Globus pallidus (tissue), 1 donor: ENCODE data around the gene BABAM2.
A peak's percentile ranks its signal among the peaks of the same experiment; 100 is the strongest.

ENCODE experiments used
- DNase-seq: peaks from one replicate; pipeline ENCODE4 v3.0.0-alpha.2; 2015; ENCODE audit warnings: low spot score

Gene BABAM2

DNA sequence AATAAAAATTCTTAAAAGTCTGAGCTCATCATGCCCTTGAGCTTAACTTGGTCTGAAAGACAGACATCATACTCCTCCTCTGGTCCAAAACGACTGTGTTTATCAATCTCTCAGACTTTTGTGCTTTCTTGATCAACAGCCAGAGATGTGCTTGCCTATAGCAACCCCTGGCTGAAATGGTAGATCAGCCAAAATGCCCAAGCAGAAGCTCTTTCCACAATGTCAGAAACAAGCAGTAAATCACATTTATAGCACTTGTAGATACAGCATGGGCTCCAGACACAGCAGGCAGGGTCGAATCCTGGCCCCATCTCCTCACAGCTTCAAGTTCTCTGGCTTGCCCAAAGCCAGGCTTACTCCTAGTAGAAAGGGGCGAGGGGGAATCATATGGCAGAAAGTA is 391.7 kb downstream of the BABAM2 start:
- no peak for DNase-seq

DNA sequence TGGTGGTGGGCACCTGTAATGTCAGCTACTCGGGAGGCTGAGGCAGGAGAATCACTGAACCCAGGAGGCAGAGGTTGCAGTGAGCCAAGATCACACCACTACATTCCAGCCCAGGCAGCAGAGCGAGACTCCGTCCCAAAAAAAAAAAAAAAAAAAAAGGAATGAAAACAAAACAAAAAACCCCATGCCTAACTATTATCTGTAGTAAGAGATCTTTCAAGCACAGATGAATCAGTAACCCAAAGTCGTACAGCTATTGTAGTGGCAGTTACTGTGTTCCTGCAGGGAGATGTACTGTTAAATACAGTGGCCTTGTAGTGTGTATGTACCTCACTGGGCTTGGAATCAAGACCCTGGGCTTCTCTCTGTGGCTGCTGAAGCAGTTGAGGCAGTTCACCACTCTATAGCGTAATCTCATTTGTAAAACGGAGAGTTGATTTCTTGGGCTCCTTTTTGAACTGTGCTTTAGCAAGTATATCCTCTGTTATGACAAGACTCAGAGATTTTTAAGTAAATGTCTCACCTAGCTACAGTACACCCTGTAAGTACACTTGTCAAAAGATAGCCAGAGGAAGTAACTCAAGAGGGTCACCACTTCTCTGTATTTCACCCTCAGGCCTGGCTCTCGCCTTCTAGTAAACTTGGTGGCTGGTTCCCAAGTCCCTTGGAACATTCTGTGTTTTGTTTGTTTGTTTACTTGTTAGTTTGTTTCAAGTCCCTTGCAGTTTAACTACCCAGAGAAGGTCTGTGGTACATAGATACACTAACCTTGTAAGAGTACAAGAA is 392.5 kb downstream of the BABAM2 start:
- DNase-seq, result no peak

DNA sequence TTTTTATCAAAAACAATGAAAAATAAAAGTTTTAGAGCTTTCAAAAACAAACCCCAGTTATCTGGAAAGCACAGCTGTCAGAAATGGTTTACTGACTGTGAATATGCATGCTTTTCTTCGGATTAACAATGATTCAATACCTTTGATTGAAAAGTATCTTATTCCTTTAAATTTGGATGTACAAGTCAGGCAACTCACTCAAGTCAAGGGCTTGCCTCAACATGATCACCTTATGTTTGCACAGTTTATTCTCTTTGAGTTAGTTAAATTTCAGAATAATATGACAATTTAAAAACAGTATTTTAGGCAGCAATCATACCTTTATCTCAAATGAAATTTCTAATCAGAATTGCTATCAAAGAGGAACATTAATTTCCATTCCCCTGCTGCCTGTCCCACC is 393.3 kb downstream of the BABAM2 start:
- no peak for DNase-seq

DNA sequence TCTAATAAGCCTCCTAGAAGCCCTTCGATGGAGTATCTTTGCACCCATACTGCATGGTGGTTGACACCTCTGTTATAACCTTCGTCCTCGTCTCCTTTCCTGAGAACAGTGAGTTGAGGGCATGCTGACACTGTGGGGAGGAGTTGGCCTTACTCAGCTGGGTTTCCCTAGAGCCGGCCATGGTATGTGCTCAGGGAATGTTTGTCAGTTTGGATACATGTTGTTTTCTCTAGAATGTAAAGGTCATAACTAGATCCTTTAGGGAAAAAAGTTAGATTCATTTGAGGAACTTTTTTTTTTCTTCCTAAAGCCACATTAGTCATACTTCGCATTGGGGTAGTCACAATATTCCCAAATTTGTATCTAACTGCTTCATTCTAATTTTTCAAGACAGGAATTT is 396.1 kb downstream of the BABAM2 start:
- DNase-seq, result no peak

DNA sequence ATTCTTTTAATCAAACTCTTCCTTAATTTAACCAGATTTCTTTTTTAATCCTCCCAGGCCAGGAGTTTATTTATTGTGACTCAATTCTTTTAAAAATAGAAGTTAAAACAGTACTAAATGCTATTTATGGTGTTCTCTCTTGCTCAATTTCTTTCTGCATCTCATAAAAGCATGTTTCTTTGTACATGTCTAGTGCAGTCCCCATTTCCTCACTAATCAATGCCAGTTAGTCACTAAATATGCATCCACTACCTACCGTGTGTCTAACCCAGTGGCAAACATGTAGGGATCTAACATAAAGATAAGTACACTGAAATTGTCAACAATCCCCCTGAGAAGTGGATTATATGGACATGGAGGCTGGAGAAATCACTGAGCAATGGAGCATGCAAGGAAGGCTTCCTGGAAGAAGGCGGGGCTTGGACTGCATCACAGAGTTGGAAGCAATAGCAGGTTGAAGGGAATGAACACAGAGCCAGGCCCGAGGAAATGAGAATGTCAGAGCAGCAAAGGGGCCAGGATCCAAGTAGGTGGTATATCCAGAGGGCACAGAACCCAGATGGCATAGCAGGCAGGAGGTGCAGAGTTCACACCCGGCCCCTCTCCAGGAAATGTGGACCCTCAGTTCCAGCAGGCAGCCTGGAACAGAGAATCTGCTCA is 396.9 kb downstream of the BABAM2 start:
- DNase-seq, result no peak

DNA sequence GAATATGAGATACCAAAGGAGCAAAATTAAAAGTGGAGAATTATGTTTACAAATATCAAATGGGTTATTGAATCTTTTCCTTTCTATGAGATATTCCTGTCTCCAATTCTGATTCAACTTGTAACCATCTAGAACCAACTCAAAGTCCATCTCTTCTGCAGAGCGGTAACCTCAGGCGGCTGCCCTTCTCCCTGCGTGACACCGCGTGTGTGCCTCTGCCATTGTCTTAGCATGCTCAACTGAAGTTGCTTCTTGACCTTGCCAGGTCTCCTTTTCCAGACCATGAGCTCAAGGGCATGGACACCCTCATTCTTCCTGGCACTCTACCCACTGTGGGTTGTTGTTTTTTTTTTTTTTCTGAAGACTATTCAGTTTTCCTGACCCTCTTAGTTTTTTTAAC is 398.1 kb downstream of the BABAM2 start:
- DNase-seq, result no peak

DNA sequence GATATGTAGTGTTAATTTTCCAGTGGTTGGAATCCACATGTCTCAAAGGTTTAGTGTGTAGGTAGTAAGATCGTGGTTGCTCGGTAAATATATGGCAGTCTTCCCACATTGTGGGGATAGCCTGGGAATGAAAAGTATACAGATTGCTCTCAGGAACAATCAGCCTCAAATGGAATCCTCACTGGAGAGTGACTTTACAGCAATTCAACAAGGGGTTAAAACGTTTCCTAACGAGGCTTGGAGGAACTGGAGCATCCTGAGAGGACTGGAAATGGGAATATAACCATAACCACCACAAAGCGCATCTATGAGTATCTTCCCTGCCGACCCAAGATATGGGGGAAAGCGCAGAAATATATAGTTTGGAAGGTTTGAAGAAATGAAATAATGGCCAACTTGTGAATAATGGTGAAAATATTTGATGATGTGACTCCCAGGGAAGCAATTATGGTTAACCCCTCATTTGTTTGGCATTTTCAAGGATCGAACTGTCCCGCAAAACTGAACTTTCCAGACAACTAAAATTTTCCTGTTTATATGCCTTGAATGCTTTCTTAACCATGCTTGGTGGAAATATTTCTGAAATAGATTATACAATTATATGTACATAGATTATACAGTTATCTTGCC is 401.4 kb downstream of the BABAM2 start:
- DNase-seq, result no peak

GRCh38 chr2:28292491-28292890 is 402.0 kb downstream of the BABAM2 start:
- DNase-seq, result no peak

DNA sequence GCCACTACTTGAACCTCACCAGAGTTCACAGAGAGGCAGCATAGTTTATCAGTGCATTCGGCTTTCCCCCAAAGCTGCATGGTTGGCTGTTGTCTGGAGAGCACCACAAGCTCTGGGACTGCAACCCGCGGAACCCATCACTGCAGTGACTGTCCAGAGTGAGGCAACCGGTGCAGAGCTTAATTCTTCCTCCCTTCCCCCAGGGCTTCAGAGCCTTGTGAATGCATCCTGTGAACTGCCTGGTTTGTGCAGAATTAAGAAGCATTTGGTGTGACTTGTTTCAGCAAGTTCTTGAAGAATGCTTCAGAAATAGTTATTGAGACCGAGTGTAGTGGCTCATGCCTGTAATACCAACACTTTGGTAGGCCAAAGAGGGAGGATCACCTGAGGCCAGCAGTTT is 402.9 kb downstream of the BABAM2 start:
- DNase-seq, result no peak

GRCh38 chr2:28294451-28294850 is 403.9 kb downstream of the BABAM2 start:
- no peak for DNase-seq

DNA sequence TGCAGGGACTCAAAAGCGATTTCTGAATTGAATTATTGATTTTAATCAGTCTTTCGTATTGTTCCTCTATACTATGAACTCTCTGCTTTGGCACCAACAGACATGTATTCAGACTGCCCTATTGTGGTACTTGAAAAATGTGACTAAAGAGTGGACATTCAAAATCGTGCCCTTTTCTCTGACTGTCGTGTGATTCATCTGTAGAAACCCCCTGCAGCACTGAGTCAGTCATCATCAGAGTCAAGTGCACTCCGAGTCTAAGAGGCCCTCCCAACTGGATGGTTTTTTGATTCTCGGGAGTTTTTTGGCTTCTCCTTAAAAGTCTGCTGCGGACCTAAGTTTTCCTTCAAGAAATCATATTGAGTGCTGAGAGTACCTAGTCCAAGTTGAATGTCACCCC is 405.7 kb downstream of the BABAM2 start:
- no peak for DNase-seq

DNA sequence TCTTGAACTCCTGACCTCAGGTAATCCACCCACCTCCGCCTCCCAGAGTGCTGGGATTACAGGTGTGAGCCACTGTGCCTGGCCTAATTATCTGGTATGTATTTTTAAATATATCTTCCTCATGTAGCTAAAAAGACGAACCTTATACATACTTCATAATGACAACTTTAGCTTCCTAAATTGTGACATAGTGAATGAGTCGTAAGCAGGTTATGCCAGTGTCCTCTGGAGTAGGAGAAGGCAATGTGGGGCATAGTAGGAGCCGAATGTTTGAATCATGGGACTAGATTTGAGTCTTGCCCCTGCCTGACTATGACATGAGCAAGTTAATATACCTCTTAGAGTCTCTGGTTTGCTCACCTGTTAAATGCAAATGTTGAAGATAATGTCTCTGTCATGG is 406.4 kb downstream of the BABAM2 start:
- DNase-seq, result no peak

GRCh38 chr2:28297531-28297930 is 407.0 kb downstream of the BABAM2 start:
- no peak for DNase-seq

- no peak for DNase-seq
Measured at GRCh38 chr2:28298406-28298805, 407.9 kb downstream of the BABAM2 start.

DNA sequence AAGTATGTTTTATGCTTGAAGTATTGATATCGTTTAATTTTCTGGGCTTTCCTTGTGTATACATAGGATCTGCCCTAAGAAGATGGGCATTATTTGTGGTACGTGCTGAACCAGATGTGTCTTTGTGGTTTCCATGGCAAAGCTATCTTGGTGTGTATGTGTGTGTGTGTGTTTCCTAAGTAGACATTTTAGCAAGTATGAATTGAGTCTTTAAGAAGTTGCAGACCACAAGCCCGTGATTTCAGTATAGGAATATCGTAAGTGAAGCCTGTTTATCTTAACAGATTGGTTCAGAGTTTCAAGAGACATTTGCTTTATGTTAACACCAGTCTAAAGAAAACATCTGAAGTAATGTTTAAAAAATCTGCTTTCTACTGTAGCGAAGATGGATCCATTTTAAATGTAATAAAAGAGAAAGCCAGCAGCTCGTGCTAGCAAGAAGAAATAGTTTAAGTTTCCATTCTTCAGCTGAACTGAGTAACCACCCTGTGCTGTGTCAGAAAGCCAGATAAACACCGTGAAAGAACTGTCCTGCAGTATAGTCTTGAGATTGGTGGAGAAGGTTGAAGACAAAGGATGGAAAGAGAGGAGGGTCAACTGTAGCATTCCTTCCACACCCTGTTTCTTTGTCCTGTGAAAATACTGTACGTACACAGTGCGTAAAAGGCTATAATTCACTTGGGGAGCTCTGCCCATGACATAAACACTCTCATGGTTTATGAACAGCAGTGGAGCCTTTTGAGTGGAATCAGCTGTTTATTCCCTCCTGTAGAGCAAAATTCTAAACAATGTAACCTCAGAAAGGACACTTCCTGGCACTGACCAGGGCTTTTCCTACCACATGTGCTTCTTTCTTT is 410.2 kb downstream of the BABAM2 start:
- DNase-seq, result no peak

DNA sequence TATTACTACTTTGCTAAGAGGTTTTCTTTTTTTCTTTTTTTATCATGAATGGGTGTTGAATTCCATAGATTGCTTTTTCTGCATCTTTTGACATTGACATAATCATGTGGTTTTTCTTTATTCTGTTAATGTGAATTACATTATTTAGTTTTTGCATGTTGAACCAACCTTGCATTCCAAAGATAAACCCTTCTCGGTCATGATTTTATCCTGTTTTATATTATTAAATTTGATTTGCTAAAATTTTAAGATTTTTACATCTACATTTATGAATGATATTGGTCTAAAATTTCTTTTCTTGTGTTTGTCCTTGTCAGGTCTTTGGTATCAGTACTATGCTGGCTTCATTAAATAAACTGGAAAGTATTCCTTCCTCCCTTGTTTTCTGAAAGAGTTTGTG is 414.7 kb downstream of the BABAM2 start:
- DNase-seq, result no peak

- peak; percentile 66 for DNase-seq
Measured at GRCh38 chr2:28310107-28310506, 419.6 kb downstream of the BABAM2 start.

- DNase-seq, result no peak
Measured at GRCh38 chr2:28311660-28312249, 421.2 kb downstream of the BABAM2 start.

DNA sequence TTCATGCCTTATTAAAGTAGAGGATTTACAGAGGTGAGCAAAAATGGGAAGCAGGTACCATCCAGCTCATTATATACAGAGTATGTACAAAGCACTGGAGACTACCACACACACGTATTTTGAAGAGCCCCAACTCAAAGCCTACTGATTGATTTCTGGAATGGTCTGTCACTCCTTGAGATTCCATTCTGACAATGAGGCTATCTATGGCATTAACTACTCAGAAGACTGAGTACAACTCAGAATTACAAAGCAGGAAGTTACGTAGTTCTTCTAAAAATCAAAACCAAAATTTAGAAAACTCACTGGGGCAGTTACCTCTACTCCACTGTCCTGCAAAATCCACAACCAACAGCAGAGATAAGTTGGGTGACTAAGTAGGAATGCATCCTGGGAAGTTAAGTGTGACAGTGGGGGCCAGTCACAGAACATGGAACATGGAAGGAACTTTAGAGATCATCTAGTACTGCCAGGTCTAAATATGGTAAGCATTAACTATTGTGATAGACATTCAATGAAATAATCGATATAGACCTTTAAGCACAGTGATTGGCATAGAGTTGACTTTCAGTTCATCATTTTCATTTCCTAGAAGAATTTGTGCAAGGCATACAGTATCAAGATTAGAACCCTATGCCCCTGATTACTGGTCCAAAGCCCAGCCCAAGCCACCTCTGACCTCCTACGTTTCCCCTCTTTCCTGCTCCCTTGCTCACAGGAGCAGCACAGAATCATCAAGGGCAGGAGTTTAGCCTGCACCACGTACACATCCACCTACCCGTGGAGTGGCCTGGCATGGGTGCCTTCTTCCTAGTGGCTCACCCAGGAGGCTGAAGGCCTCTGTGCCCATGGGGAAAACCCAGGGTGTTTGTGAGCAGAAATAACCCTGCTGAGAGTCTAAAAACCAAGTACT is 422.0 kb downstream of the BABAM2 start:
- no peak for DNase-seq

- DNase-seq, result no peak
Measured at GRCh38 chr2:28313220-28313784, 422.8 kb downstream of the BABAM2 start.

DNA sequence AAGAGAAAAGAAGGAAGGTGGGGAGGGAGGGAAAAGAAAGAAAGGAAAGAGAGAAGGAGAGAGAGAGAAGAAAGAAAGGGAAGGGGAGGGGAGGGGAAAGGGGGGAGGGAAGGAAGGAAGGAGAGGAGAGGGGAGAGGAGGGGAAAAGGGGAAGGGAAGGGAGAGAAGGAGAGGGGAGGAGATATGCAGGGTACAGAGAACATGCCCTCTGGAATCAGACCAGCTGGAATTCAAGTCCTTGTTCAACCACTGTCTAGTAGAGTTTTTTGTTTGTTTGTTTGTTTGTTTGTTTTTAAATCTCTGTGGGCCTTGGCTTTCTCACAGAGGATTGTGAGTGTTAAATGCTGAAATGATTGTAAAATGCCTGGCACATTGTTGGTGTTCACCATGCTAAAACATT is 424.4 kb downstream of the BABAM2 start:
- no peak for DNase-seq
